Erythroblast (primary cell): ENCODE results near the gene NFIC.
"Not testable (repeated sequence)": the region's sequence is repeated elsewhere in the genome, so short reads cannot be mapped to it uniquely, and the experiment has no call there.

Experiments
- DNase-seq, 2 experiments: peaks; one replicate each; lab custom pipeline; 2025; lab: John Stamatoyannopoulos, UW
- GATA1 ChIP-seq: IDR thresholded peaks from 2 replicates; pipeline ENCODE4 v1.6.1; 2011; ENCODE audit warnings: low read depth, mild to moderate bottlenecking, control low read depth, low read length, moderate library complexity
- POLR2A ChIP-seq: IDR thresholded peaks from 2 replicates; pipeline ENCODE4 v1.6.1; 2011; ENCODE audit warnings: mild to moderate bottlenecking, low read length

Gene NFIC

DNA sequence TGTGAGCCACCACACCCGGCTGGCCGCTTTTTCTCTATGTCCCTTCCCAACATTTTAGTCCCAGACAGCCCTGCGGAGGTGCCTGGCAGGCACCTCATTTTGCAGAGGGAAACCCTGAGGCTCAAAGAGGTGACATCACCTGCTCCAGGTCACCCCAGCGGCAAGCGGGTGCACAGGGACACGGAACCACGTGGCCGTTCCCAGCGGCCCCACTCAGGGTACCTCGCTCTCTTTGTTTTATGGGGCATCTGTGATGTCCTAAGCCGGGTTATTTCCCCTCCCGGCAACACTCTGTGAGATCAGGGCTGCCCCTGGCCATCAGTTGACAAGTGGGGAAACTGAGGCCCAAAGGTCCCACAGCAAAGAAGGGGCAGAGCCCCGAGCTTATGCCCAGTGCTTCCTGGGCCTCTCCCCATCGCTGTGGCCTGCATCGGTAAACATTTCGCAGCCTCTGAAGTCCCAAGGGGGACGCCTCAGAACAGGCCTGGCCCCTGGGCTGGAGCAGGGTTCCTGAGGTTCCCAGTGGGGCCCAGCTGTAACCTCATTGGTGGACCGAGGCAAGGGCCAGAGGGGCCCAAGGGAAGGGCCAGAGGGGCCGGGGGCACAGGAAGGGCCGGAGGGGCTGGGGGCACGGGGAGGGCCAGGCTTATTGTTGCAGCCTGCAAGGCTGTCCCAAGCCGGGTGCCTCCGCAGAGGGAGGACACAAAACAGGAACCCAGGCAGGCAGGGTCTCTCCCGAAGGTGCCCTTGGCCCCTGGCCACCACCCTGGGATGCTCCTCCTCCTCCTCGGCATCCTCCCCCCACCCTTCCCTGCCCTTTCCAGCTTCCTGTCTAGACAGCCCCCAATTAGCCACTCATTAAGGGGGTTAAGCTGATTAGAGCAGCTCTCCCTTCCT lies 75.0 kb downstream of the NFIC start:
- DNase-seq, result no peak
- TF ChIP-seq GATA1 (no peak), POLR2A (no peak)

GRCh38 chr19:3441986-3442329 lies 75.6 kb downstream of the NFIC start:
- no peak for DNase-seq
- no peak for TF ChIP-seq GATA1
- no peak for TF ChIP-seq POLR2A

GRCh38 chr19:3442487-3443071 lies 76.2 kb downstream of the NFIC start:
- no peak for DNase-seq
- no peak for TF ChIP-seq GATA1
- no peak for TF ChIP-seq POLR2A

- TF ChIP-seq POLR2A, result no peak
- no peak for TF ChIP-seq GATA1
- no peak for DNase-seq
These were observed 77.7 kb downstream of the NFIC start for GRCh38 chr19:3443840-3444694.

- TF ChIP-seq GATA1, result no peak
- no peak for TF ChIP-seq POLR2A
These were observed 78.4 kb downstream of the NFIC start for GRCh38 chr19:3444695-3445234.

GRCh38 chr19:3446657-3447056 lies 80.3 kb downstream of the NFIC start:
- not testable (repeated sequence) for DNase-seq

More at GRCh38 chr19:3444695-3445234, 78.4 kb downstream of the NFIC start:
- no peak for DNase-seq

GRCh38 chr19:3448616-3449334 lies 82.4 kb downstream of the NFIC start:
- no peak for DNase-seq
- TF ChIP-seq GATA1, result no peak
- no peak for TF ChIP-seq POLR2A

DNA sequence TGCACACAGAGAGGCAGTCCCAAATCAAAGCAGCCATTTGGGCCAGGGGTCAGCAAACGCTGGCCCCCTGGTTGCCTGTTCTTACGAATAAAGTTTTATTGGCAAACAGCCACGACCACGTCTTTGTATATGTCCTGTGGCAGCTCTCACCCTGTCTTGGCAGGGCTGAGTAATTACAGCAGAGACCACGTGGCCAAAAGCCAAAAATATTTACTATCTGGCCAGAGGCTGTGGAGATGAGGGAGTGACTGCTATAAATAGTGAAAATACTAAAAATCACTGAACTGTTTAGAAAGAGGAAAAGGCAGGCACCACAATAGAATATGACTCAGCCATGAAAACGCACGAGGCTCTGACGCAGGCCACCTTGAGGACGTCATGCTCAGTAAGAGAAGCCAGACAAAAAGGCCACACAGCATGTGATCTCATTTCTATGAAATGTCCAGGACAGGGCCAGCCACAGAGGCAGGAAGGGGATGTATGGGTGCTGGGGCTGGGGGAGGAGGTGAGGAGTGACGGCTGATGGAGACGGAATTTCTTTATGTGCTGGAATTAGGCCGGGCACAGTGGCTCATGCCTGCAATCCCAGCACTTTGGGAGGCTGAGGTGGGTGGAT lies 84.5 kb downstream of the NFIC start:
- TF ChIP-seq POLR2A (no peak), GATA1 (no peak)
- peak; percentile 55 to 60 for DNase-seq

DNA sequence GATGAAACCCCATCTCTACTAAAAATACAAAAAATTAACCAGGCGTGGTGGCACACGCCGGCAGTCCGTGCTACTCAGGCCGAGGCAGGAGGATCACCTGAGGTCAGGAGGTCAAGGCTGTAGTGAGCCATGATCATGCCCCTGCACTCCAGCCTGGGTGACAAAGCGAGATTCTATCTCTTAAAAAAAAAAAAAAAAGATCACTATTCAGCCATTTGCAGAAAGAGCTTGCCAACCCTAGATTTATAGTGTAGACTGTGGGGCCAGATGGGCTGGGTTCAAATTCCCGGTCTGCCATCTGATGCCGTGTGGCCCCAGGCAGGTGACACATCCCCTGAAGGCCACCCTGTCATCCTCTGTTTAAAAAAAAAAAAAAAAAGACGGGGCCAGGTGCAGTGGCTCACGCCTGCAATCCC lies 85.1 kb downstream of the NFIC start:
- TF ChIP-seq GATA1, result no peak
- TF ChIP-seq POLR2A, result no peak
- DNase-seq, result peak in 1 of 2 experiments; percentile 26

DNA sequence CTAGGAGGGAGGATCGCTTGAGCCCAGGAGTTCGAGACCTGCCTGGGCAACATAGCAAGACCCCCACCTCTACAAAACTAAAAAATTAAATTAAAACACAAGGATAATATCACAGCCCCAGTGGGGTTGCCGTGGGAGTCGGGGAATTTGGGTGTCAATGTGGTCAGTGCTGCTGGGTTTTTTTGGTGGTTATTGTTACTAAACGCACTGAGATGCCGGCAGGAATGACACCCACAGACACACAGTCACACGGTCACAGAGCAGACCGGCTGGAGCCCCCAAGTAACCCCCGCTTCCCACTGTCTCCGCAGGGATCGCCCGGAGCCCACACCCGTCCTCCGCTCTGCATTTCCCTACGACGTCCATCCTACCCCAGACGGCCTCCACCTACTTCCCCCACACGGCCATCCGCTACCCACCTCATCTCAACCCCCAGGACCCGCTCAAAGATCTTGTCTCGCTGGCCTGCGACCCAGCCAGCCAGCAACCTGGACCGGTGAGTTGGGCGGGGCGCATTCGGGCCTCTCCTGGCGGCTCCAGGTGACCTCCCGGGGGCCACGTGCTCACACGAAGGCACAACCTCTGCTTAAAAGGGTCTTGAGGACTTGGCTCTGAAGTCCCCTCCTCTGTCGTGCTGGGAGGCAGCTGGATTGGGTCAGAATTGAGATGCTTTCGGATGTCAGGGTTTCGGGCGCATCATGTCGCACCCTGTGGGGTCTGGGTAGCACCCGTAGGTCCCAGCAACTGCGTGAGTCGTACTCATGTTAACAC lies 86.0 kb downstream of the NFIC start:
- no peak for DNase-seq
- TF ChIP-seq GATA1, result no peak
- TF ChIP-seq POLR2A, result no peak

DNA sequence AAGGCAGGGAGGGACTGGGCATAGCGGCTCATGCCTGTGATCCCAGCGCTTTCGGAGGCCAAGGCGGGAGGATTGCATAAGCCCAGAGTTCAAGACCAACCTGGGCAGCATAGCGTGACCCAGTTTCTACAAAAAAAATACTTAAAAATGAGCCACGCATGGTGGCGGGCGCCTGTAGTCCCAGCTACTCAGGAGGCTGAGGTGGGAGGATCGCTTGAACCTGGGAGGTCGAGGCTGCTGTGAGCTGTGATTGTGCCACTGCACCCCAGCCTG lies 86.5 kb downstream of the NFIC start:
- DNase-seq, result not testable (repeated sequence)

DNA sequence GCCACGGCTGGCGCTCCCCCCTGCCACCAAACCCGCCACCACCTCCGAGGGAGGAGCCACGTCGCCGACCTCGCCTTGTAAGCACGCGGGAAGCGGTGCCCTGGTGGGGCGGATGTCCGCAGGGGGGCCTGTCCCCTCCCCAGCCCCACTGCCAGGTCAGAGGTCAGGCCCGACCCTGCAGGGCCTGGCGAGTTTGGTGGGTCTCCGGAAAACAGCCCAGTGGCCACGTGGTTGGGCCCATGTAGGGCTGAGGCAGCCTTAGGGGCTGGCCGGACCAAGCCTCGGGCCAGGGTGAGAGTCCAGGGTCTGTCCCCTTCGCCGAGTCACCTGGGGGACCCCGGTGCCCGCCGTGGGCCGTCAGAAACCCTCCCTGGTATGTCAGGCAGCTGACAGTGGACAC lies 87.5 kb downstream of the NFIC start:
- no peak for DNase-seq
- TF ChIP-seq GATA1 (no peak), POLR2A (no peak)
